Measurements from ENCODE around the gene ALDH1L1.

Gene ALDH1L1

GRCh38 chr3:126119976-126120375 lies 60.4 kb downstream of the ALDH1L1 start:
- DNase-seq (ENCODE audit: low read depth in 2 of 2), result no peak

GRCh38 chr3:126119008-126119675 lies 61.2 kb downstream of the ALDH1L1 start:
- DNase-seq (ENCODE audit: low read depth in 2 of 2), result no peak

- no peak for DNase-seq (ENCODE audit: low read depth in 2 of 2)
Observed at GRCh38 chr3:126118591-126118990, 61.8 kb downstream of the ALDH1L1 start.

GRCh38 chr3:126117786-126118185 lies 62.6 kb downstream of the ALDH1L1 start:
- no peak for DNase-seq (ENCODE audit: low read depth in 2 of 2)

- DNase-seq (ENCODE audit: low read depth in 2 of 2), result no peak
Observed at GRCh38 chr3:126117212-126117611, 63.2 kb downstream of the ALDH1L1 start.

- no peak for DNase-seq (ENCODE audit: low read depth in 2 of 2)
Observed at GRCh38 chr3:126116526-126116925, 63.9 kb downstream of the ALDH1L1 start.

GRCh38 chr3:126114443-126115386 lies 65.7 kb downstream of the ALDH1L1 start:
- DNase-seq (ENCODE audit: low read depth in 2 of 2), result no peak

- no peak for DNase-seq (ENCODE audit: low read depth in 2 of 2)
Observed at GRCh38 chr3:126113733-126114442, 66.5 kb downstream of the ALDH1L1 start.

GRCh38 chr3:126113238-126113555 lies 67.2 kb downstream of the ALDH1L1 start:
- DNase-seq (ENCODE audit: low read depth in 2 of 2), result no peak

- DNase-seq (ENCODE audit: low read depth in 2 of 2), result no peak
Observed at GRCh38 chr3:126112531-126113237, 67.7 kb downstream of the ALDH1L1 start.

- DNase-seq (ENCODE audit: low read depth in 2 of 2), result no peak
Observed at GRCh38 chr3:126111566-126112475, 68.6 kb downstream of the ALDH1L1 start.

- DNase-seq (ENCODE audit: low read depth in 2 of 2), result no peak
Observed at GRCh38 chr3:126111126-126111551, 69.2 kb downstream of the ALDH1L1 start.

- no peak for DNase-seq (ENCODE audit: low read depth in 2 of 2)
Observed at GRCh38 chr3:126110431-126111125, 69.8 kb downstream of the ALDH1L1 start.

- DNase-seq (ENCODE audit: low read depth in 2 of 2), result no peak
Observed at GRCh38 chr3:126109880-126110235, 70.5 kb downstream of the ALDH1L1 start.

GRCh38 chr3:126109146-126109879 lies 71.1 kb downstream of the ALDH1L1 start:
- DNase-seq (ENCODE audit: low read depth in 2 of 2), result no peak

GRCh38 chr3:126108676-126109050 lies 71.7 kb downstream of the ALDH1L1 start:
- DNase-seq (ENCODE audit: low read depth in 2 of 2), result no peak

- DNase-seq (ENCODE audit: low read depth in 2 of 2), result no peak
Observed at GRCh38 chr3:126107957-126108675, 72.3 kb downstream of the ALDH1L1 start.

- DNase-seq (ENCODE audit: low read depth in 2 of 2), result no peak
Observed at GRCh38 chr3:126107203-126107939, 73.0 kb downstream of the ALDH1L1 start.
